ENCODE results near the gene KANSL3. TPM values are rescaled to one million over a fixed set of nuclear protein-coding genes. Genes with fewer than 3 reads are reported as not detected.

KANSL3 gene
- total RNA-seq, 6 donors from 2014 or later, result 41.3 to 133 (median 53.0) TPM

- no peaks in the 10 kb centered on the region for H3K27me3 ChIP-seq
- no peaks in the 10 kb centered on the region for H3K9me3 ChIP-seq
- H3K36me3 ChIP-seq, result no peaks in the 10 kb centered on the region
- H3K4me3 ChIP-seq, result no peak overlapping the region
- 75 to 90% methylated on average over 2 of the region's 2 CpGs for WGBS, 2 donors
- TF ChIP-seq EP300 (IDR thresholded peaks at IDR 0.05), result no peak
- ATAC-seq (ENCODE audit: low FRiP score in 2 of 2) (no peak), DNase-seq (no peak)
- no peaks in the 10 kb centered on the region for H3K4me1 ChIP-seq
- H3K27ac ChIP-seq, result no peak overlapping the region
Observed at GRCh38 chr2:96574364-96574763, 63.7 kb downstream of the KANSL3 start.

GRCh38 chr2:96568094-96568493 lies 70.0 kb downstream of the KANSL3 start:
- no peak for DNase-seq
- no peak for TF ChIP-seq POLR2A (IDR thresholded peaks at IDR 0.05)
- no peak for TF ChIP-seq CTCF (IDR thresholded peaks at IDR 0.05)
- H3K4me3 ChIP-seq, result no peak overlapping the region
- 94 to 95% methylated on average over 3 of the region's 3 CpGs for WGBS, 2 donors
- H3K4me1 ChIP-seq, result no peaks in the 10 kb centered on the region
- no peak overlapping the region for H3K27ac ChIP-seq
- H3K27me3 ChIP-seq, result no peaks in the 10 kb centered on the region
- no peak for ATAC-seq (ENCODE audit: low FRiP score in 2 of 2)
- no peaks in the 10 kb centered on the region for H3K36me3 ChIP-seq
- H3K9me3 ChIP-seq, result no peaks in the 10 kb centered on the region

- Histone ChIP-seq H3K36me3 (no peaks in the 10 kb centered on the region), H3K27ac (no peak overlapping the region), H3K27me3 (no peaks in the 10 kb centered on the region), H3K4me3 (no peak overlapping the region), H3K4me1 (no peaks in the 10 kb centered on the region), H3K9me3 (no peaks in the 10 kb centered on the region)
- 73 to 78% methylated on average over 5 of the region's 5 CpGs for WGBS, 2 donors
- ATAC-seq (ENCODE audit: low FRiP score in 2 of 2), result no peak
- DNase-seq, result no peak
- TF ChIP-seq CTCF (IDR thresholded peaks at IDR 0.05), result no peak
- no peak for TF ChIP-seq POLR2A (IDR thresholded peaks at IDR 0.05)
- no peak for TF ChIP-seq POLR2AphosphoS5 (IDR thresholded peaks at IDR 0.05)
- TF ChIP-seq EP300 (IDR thresholded peaks at IDR 0.05), result no peak
Observed at GRCh38 chr2:96565111-96565510, 73.0 kb downstream of the KANSL3 start.

- 77 to 79% methylated on average over 3 of the region's 3 CpGs for WGBS, 2 donors
- ATAC-seq (ENCODE audit: low FRiP score in 2 of 2), result no peak
- DNase-seq, result no peak
- H3K27ac ChIP-seq, result no peak overlapping the region
- H3K4me3 ChIP-seq, result no peak overlapping the region
- H3K36me3 ChIP-seq, result no peaks in the 10 kb centered on the region
- TF ChIP-seq POLR2AphosphoS5 (IDR thresholded peaks at IDR 0.05) (no peak), POLR2A (IDR thresholded peaks at IDR 0.05) (no peak), CTCF (IDR thresholded peaks at IDR 0.05) (no peak)
- H3K27me3 ChIP-seq, result no peaks in the 10 kb centered on the region
- no peaks in the 10 kb centered on the region for H3K4me1 ChIP-seq
- no peaks in the 10 kb centered on the region for H3K9me3 ChIP-seq
Observed at GRCh38 chr2:96564563-96564962, 73.5 kb downstream of the KANSL3 start.

- TF ChIP-seq CTCF (IDR thresholded peaks at IDR 0.05), result no peak
- 71% methylated on average over 1 to 4 of the region's 4 CpGs for WGBS, 2 donors
- ATAC-seq (ENCODE audit: low FRiP score in 2 of 2) (no peak), DNase-seq (peak in 1 of 2 donors; percentile 43)
- no peaks in the 10 kb centered on the region for H3K4me1 ChIP-seq
- H3K27me3 ChIP-seq, result no peaks in the 10 kb centered on the region
- no peaks in the 10 kb centered on the region for H3K36me3 ChIP-seq
- H3K4me3 ChIP-seq, result no peak overlapping the region
- no peaks in the 10 kb centered on the region for H3K9me3 ChIP-seq
- no peak overlapping the region for H3K27ac ChIP-seq
Observed at GRCh38 chr2:96564026-96564425, 74.1 kb downstream of the KANSL3 start.
